NCI-H1105 (cell line): ENCODE measurements around the gene G6PD.
"Not testable (repeated sequence)": the region's sequence is repeated elsewhere in the genome, so short reads cannot be mapped to it uniquely, and the experiment has no call there.

Experiments
- DNase-seq: peaks from one replicate; lab custom pipeline; 2025; lab: John Stamatoyannopoulos, UW

The G6PD gene

GRCh38 chrX:154542723-154543424 is 3.8 kb downstream of the G6PD start:
- DNase-seq: no peak

- no peak for DNase-seq
Measured at GRCh38 chrX:154541896-154542722, 4.5 kb downstream of the G6PD start.

DNA sequence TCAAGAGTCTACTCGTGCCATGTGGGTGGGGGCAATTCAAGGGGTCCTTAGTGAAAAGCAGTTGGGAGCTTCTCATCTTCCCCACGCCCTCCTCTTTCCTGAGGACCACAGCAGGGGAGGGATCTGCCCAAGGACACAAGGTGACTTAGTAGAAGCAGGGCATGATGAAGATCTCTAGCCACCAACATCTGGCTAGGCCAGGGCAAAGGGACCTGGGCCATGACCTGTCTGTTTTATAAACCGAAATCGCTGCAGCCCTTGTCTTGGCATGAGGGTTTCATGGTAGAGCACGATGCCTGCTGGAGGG is 5.1 kb downstream of the G6PD start:
- no peak for DNase-seq

DNA sequence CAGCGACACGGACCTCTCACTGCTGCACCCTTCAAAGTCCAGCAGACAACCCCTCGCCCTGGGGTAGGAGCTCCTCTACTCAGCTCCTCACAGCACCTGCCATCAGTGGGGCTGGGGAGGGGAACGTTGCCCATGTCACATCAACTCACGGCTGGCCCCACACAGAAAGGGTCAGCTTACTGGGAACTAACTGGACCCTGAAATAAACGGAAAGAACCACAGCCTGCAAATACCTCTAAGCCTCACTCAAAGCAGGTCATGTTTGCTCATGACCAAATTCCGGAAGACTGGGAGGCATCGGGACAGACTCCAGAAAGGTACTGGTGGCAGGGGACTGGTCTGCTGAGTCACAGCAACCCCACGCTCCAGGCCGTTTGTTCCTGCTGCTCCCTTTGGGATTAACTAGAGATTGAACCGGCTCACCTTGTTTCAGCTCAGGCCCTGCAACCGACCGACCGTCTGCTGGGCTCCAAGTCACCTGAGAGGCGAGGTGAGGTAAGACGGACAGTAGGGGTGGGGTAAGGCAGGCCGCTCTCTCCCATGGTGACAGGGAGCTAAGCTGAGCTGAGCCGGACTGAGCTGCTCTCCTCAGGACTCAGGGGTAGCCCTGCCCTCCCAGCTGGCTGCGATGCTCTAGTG is 5.6 kb downstream of the G6PD start:
- DNase-seq: no peak

GRCh38 chrX:154540365-154540764 is 6.3 kb downstream of the G6PD start:
- not testable (repeated sequence) for DNase-seq

DNA sequence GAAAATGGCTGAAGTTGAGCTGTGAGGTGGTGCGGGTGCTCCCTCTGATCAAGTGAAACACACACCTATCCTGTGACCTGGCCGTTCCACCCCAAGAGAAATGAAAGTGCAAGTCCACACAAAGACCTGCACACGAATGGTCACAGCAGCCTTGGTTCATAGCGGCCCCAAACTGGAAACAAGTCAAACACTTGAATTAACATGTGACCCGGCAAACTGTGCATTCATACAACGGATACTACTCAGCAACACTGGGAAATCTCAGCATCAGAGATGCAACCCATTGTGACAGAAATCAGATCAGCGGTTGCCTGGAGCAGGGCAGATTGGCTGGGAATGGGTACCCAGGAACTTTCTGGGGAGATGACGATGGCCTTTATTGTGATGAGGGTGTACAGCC is 7.6 kb downstream of the G6PD start:
- no peak for DNase-seq

- no peak for DNase-seq
Measured at GRCh38 chrX:154535892-154536291, 10.8 kb downstream of the G6PD start.

- DNase-seq: peak; percentile 81
Measured at GRCh38 chrX:154534526-154535322, 11.9 kb downstream of the G6PD start.

- no peak for DNase-seq
Measured at GRCh38 chrX:154532690-154533089, 14.0 kb downstream of the G6PD start.

DNA sequence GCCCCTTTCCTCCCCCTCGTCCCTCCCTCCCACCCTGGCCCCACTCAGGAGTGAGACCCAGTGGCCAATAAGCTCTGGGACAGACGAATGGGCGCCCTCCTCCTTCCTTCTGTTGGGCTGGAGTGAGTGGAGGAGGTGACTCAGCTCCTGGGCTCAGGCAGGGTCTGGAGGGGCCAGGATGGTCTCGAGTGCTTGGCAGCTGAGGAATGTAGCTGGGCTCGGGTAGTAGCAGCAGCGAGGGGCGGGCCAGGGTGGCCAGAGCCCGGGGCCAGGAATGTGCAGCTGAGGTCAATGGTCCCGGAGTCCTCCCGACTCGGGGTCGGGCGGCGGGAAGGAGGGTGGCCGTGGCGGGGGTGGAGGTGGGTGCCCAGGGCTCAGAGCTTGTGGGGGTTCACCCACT is 15.0 kb downstream of the G6PD start:
- DNase-seq: no peak

- peak; percentile 23 for DNase-seq
Measured at GRCh38 chrX:154530286-154530685, 16.4 kb downstream of the G6PD start.

GRCh38 chrX:154529206-154529612 is 17.4 kb downstream of the G6PD start:
- DNase-seq: no peak

GRCh38 chrX:154526901-154527675 is 19.6 kb downstream of the G6PD start:
- peak; percentile 87 for DNase-seq

GRCh38 chrX:154525606-154526490 is 20.8 kb downstream of the G6PD start:
- DNase-seq: no peak

DNA sequence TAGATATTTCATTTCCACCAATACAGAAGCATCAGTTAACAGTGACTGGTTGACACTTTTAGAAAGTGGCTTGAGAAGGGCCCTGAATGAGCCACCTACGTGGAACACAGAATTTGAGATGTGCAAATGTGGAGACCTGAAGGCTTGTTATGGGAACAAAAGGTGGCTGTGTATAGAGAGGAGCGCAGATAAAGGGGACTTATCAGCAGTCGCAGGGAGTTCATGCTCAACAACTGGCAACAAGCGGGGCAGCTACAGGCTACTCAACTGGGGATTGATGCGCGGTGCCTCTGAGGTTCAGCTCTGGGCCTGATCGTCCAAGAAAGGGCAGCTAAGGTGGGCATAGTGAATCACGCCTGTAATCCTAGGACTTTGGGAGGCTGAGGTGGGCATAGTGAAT is 27.3 kb downstream of the G6PD start:
- DNase-seq: no peak

GRCh38 chrX:154517101-154517781 is 29.4 kb downstream of the G6PD start:
- no peak for DNase-seq

DNA sequence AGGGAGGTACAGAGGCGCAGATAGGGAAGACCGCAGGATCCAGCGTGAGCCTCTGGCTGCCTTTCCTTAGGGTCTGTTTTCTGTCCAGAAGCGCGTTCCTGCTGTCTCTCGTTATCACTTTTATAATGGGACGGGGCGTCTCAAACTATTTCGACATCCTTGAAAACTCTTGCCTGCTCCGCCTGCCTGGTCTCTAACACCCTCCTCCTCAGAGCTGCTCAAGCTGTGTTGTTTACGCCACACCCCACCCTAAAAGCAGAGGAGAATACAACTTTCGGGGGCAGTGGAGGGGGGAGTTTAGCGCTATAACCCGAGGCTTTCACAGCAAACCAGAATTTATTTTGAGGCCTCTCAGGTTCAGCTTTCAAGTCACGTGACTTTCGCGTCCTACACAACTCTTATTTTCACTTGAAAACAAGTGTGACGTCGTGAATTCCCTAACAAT is 30.0 kb downstream of the G6PD start:
- DNase-seq: no peak

- peak; percentile 91 for DNase-seq
Measured at GRCh38 chrX:154515966-154516655, 30.5 kb downstream of the G6PD start, which contains the start of gene FAM3A. TSS of gene FAM3A (minus strand) at chrX:154516232. CDS start at chrX:154515772, 460 bp downstream.
